WERI-Rb-1 (cell line): ENCODE data around the gene USP7.

Experiments
- DNase-seq: peaks from one replicate; pipeline ENCODE4 v3.0.0-alpha.2; 2020
- H3K27ac ChIP-seq: fragments of 250-450 bp; sonication (Bioruptor Pico); 2 replicates; pipeline ENCODE4 v1.5.1; 2020; ENCODE audit warnings: mild to moderate bottlenecking, moderate library complexity
- H3K27me3 ChIP-seq: fragments of 250-450 bp; sonication (Bioruptor Pico); 2 replicates; pipeline ENCODE4 v1.5.1; 2021; ENCODE audit warnings: mild to moderate bottlenecking, low read depth, moderate library complexity; ENCODE audit not compliant: insufficient read depth, severe bottlenecking
- H3K36me3 ChIP-seq: fragments of 250-450 bp; sonication (Bioruptor Pico); 2 replicates; pipeline ENCODE4 v1.5.1; 2020; ENCODE audit warnings: mild to moderate bottlenecking, moderate library complexity
- H3K4me3 ChIP-seq: 2 replicates; pipeline ENCODE4 v1.5.1; 2011; ENCODE audit warnings: low read depth, mild to moderate bottlenecking, control low read depth, low read length
- H3K9me3 ChIP-seq: fragments of 250-450 bp; sonication (Bioruptor Pico); 2 replicates; pipeline ENCODE4 v1.5.1; 2021; ENCODE audit warnings: mild to moderate bottlenecking, moderate library complexity; ENCODE audit not compliant: severe bottlenecking
- CTCF ChIP-seq: IDR thresholded peaks from 2 replicates; pipeline ENCODE4 v1.5.1; 2011; ENCODE audit warnings: low read depth, mild to moderate bottlenecking, control low read depth, inconsistent platforms, low read length

Gene USP7

GRCh38 chr16:8961811-8962390 is 1.8 kb downstream of the USP7 start:
- DNase-seq: no peak
- no peak for TF ChIP-seq CTCF
- H3K27ac ChIP-seq: no peak overlapping the region

GRCh38 chr16:8960788-8961109 is 3.0 kb downstream of the USP7 start:
- Histone ChIP-seq H3K9me3 (no peaks in the 10 kb centered on the region), H3K27me3 (no peaks in the 10 kb centered on the region), H3K27ac (no peak overlapping the region), H3K36me3 (peaks cover 6% of the 10 kb centered on the region), H3K4me3 (no peak overlapping the region)
- no peak for TF ChIP-seq CTCF
- no peak for DNase-seq

More at GRCh38 chr16:8961811-8962390, 1.8 kb downstream of the USP7 start:
- no peaks in the 10 kb centered on the region for H3K27me3 ChIP-seq
- no peaks in the 10 kb centered on the region for H3K9me3 ChIP-seq
- peaks cover 6% of the 10 kb centered on the region for H3K36me3 ChIP-seq
- H3K4me3 ChIP-seq: peak overlapping the region; percentile 69

GRCh38 chr16:8959921-8960787 is 3.6 kb downstream of the USP7 start:
- Histone ChIP-seq H3K27ac (no peak overlapping the region), H3K9me3 (no peaks in the 10 kb centered on the region), H3K4me3 (no peak overlapping the region), H3K36me3 (peaks cover 6% of the 10 kb centered on the region), H3K27me3 (no peaks in the 10 kb centered on the region)
- no peak for TF ChIP-seq CTCF
- DNase-seq: no peak

- Histone ChIP-seq H3K36me3 (peaks cover 6% of the 10 kb centered on the region), H3K27me3 (no peaks in the 10 kb centered on the region), H3K27ac (no peak overlapping the region), H3K9me3 (no peaks in the 10 kb centered on the region), H3K4me3 (no peak overlapping the region)
- DNase-seq: no peak
- no peak for TF ChIP-seq CTCF
Observed at GRCh38 chr16:8958344-8959167, 5.2 kb downstream of the USP7 start.

GRCh38 chr16:8957509-8958157 is 6.1 kb downstream of the USP7 start:
- H3K4me3 ChIP-seq: no peak overlapping the region
- H3K36me3 ChIP-seq: peaks cover 4% of the 10 kb centered on the region
- H3K9me3 ChIP-seq: no peaks in the 10 kb centered on the region
- H3K27me3 ChIP-seq: no peaks in the 10 kb centered on the region
- H3K27ac ChIP-seq: no peak overlapping the region
- DNase-seq: no peak
- no peak for TF ChIP-seq CTCF
